ENCODE measurements around the gene MBTD1. TPM values are rescaled to one million over a fixed set of nuclear protein-coding genes. Genes with fewer than 3 reads are reported as not detected.

The MBTD1 gene
- total RNA-seq, 3 donors from 2014 or later = 19.4 to 34.5 (median 24.9) TPM

DNA sequence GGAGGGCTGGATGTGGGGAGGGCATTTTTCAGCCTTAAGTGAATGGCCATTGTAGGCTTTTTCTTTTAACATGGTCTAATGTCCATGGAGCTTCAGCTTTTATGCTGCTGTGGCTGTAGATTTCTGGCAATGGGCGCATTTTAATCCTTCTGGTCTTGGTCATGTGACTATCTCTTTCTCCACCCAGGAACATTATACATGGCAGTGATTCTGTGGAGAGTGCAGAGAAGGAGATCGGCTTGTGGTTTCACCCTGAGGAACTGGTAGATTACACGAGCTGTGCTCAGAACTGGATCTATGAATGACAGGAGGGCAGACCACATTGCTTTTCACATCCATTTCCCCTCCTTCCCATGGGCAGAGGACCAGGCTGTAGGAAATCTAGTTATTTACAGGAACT lies 98.3 kb downstream of the MBTD1 start:
- H3K4me1 ChIP-seq = peaks cover 3 to 5% of the 10 kb centered on the region in 2 donors
- H3K9me3 ChIP-seq = no peaks in the 10 kb centered on the region
- H3K27me3 ChIP-seq = no peaks in the 10 kb centered on the region
- H3K4me3 ChIP-seq = no peak overlapping the region
- TF ChIP-seq, protein P1, sequence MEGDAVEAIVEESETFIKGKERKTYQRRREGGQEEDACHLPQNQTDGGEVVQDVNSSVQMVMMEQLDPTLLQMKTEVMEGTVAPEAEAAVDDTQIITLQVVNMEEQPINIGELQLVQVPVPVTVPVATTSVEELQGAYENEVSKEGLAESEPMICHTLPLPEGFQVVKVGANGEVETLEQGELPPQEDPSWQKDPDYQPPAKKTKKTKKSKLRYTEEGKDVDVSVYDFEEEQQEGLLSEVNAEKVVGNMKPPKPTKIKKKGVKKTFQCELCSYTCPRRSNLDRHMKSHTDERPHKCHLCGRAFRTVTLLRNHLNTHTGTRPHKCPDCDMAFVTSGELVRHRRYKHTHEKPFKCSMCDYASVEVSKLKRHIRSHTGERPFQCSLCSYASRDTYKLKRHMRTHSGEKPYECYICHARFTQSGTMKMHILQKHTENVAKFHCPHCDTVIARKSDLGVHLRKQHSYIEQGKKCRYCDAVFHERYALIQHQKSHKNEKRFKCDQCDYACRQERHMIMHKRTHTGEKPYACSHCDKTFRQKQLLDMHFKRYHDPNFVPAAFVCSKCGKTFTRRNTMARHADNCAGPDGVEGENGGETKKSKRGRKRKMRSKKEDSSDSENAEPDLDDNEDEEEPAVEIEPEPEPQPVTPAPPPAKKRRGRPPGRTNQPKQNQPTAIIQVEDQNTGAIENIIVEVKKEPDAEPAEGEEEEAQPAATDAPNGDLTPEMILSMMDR (IDR thresholded peaks at IDR 0.05) = no peak
- no peak for TF ChIP-seq POLR2A (IDR thresholded peaks at IDR 0.05)
- intact Hi-C loops (cut with DNase I; ENCODE audit: low total_unique reads) = no loop called here
- DNase-seq (ENCODE audit: low spot score in 2 of 2) = no peak
- H3K27ac ChIP-seq = no peak overlapping the region
- no peaks in the 10 kb centered on the region for H3K36me3 ChIP-seq

DNA sequence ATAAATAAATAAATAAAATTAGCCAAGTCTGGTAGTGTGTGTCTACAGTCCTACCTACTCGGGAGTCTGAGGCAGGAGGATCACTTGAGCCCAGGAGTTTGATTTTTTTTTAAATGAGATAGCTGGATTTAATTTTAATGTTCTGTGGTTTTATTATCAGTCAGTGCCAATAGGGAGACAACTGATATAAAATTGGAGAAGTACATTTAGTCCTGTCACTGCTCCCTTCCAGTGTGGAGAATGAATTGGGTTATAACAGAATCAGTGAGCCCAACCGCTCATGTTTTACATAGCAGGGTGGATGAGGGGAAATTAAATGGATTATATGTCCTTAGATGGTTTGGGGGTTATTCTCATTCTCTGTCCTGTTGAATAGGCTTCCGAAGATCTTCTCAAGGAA lies 100.2 kb downstream of the MBTD1 start:
- H3K9me3 ChIP-seq = no peaks in the 10 kb centered on the region
- no peaks in the 10 kb centered on the region for H3K27me3 ChIP-seq
- H3K27ac ChIP-seq = no peak overlapping the region
- TF ChIP-seq POLR2AphosphoS5 (IDR thresholded peaks at IDR 0.05) (no peak), POLR2A (IDR thresholded peaks at IDR 0.05) (no peak)
- TF ChIP-seq, protein P1 (IDR thresholded peaks at IDR 0.05) = no peak
- intact Hi-C loops (cut with DNase I; ENCODE audit: low total_unique reads) = loop anchor here (10.0 kb wide), 1 partner anchor 155 kb away; no protein-coding TSS in a partner anchor
- H3K36me3 ChIP-seq = no peaks in the 10 kb centered on the region
- peaks cover 0 to under 1% of the 10 kb centered on the region in 2 donors for H3K4me1 ChIP-seq
- no peak for DNase-seq (ENCODE audit: low spot score in 2 of 2)
- H3K4me3 ChIP-seq = no peak overlapping the region

DNA sequence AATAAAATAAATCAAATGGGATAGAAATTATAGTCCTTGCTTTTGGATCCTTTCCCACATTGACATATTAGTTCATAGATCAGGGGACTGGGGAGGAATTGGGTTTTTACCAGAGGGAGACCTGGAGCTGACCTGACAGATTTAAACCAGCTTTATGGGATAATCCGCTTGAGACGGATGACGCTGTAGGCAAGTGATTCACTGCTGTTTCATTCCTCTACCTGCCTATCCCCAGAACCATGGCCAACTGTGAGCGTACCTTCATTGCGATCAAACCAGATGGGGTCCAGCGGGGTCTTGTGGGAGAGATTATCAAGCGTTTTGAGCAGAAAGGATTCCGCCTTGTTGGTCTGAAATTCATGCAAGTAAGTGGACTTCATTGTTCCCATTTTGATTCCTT lies 104.4 kb downstream of the MBTD1 start:
- Histone ChIP-seq H3K27me3 (no peaks in the 10 kb centered on the region), H3K36me3 (no peaks in the 10 kb centered on the region)

DNA sequence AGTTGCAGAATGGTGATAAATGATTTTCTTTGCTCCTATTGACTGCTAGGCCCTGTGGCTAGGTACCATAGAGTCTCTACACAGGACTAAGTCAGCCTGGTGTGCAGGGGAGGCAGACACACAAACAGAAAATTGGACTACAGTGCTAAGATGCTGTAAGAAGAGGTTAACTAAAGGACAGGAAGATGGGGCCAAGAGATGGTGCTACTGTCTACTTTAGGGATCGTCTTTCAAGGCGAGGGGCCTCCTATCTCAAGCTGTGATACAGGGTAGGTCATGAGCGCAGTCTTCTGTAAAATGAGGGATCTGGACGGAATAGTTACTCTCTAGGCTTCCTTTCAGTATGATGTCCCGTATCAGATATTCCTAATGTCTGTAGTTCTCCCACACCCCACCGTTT lies 105.7 kb downstream of the MBTD1 start:
- intact Hi-C loops (cut with DNase I; ENCODE audit: low total_unique reads) = loop anchor here (10.0 kb wide), 1 partner anchor 149 kb away; no protein-coding TSS in a partner anchor
- Histone ChIP-seq H3K27me3 (no peaks in the 10 kb centered on the region), H3K9me3 (no peaks in the 10 kb centered on the region), H3K4me1 (peaks cover 0 to 6% of the 10 kb centered on the region in 2 donors), H3K4me3 (peak overlapping the region; percentile 71 to 80 (median 79)), H3K36me3 (no peaks in the 10 kb centered on the region), H3K27ac (peak overlapping the region in 1 of 2 donors; percentile 91)
- no peak for DNase-seq (ENCODE audit: low spot score in 2 of 2)
- no peak for TF ChIP-seq POLR2AphosphoS5 (IDR thresholded peaks at IDR 0.05)
- TF ChIP-seq POLR2A (IDR thresholded peaks at IDR 0.05) = no peak
- TF ChIP-seq, protein P1 (IDR thresholded peaks at IDR 0.05) = no peak

More for the DNA sequence above, 104.4 kb downstream of the MBTD1 start:
- H3K27ac ChIP-seq = no peak overlapping the region
- H3K4me3 ChIP-seq = no peak overlapping the region
- no peak for DNase-seq (ENCODE audit: low spot score in 2 of 2)
- intact Hi-C loops (cut with DNase I; ENCODE audit: low total_unique reads) = loop anchor here (10.0 kb wide), 1 partner anchor 151 kb away; no protein-coding TSS in a partner anchor
- H3K4me1 ChIP-seq = peaks cover 0 to 6% of the 10 kb centered on the region in 2 donors
- H3K9me3 ChIP-seq = no peaks in the 10 kb centered on the region
- no peak for TF ChIP-seq POLR2AphosphoS5 (IDR thresholded peaks at IDR 0.05)
- TF ChIP-seq, protein P1 (IDR thresholded peaks at IDR 0.05) = no peak
- TF ChIP-seq POLR2A (IDR thresholded peaks at IDR 0.05) = no peak

DNA sequence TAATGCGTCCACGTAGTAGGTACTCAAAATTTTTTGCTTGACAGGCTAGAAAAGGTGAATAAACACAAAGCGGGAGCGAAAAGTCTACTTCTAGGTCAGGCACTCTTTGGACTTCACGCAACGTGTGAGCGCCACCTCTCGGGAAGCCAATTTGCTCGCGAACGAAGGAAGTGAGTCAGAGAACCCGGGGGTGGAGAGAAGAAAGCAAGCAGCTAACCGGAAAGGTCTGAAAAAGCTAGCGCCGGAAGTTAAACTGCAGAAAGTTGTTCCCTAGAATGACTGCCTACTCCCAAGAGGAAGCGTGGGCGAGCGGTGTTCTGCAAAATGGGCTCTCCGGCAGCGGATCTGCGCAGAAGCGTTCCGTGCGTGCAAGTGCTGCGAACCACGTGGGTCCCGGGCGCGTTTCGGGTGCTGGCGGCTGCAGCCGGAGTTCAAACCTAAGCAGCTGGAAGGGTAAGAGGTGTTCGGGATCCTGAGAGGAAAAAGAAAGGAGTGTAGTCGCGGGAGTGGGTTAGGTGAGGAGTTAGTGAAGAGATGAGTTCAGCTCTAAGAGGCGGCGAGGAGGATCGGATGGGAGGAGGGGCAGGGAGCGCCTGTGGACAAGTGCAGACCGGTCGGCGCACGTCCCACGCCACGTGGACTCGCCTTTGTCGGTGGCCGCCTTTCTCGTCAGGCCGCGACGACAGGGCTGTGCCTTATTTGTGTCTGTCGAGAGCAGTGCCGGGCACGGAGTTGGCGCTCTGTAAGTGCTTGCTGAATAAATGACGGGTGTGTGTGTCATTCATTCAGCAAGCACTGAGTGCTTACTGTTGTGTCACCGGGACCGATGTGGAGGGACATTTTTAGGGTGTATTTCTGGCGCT lies 106.4 kb downstream of the MBTD1 start, which contains the start of gene NME1:
Gene NME1, plus strand, starts transcription at position 350 of the 863 bp plus-strand sequence. CDS start 2,096 bp downstream, outside the sequence.
- Histone ChIP-seq H3K4me1 (peaks cover 0 to 6% of the 10 kb centered on the region in 2 donors), H3K9me3 (no peaks in the 10 kb centered on the region), H3K4me3 (peak within 1 kb of the TSS; percentile 71 to 80 (median 79)), H3K27me3 (no peaks in the 10 kb centered on the region), H3K36me3 (no peaks in the 10 kb centered on the region), H3K27ac (peak within 1 kb of the TSS; percentile 90 to 91)
- intact Hi-C loops (cut with DNase I; ENCODE audit: low total_unique reads) = loop anchor here (10.0 kb wide), 1 partner anchor 149 kb away; no protein-coding TSS in a partner anchor
- DNase-seq (ENCODE audit: low spot score in 2 of 2) = peak; percentile 95 to 97
- TF ChIP-seq, protein P1 (IDR thresholded peaks at IDR 0.05) = peak; percentile 61 to 79 (median 76)
- TF ChIP-seq POLR2AphosphoS5 (IDR thresholded peaks at IDR 0.05) (peak; percentile 86 to 97 (median 87)), POLR2A (IDR thresholded peaks at IDR 0.05) (no peak)

All from breast epithelium (tissue), 4 donors.